ENCODE measurements around the gene BTBD18. TPM values are rescaled to one million over a fixed set of nuclear protein-coding genes. Genes with fewer than 3 reads are reported as not detected.

BTBD18 gene
- total and polyA plus RNA-seq, 10 of the 15 experiments (the other 5 are each of a cell fraction or from before 2014, with no cell fraction given): 0.05 to 0.58 (median 0.19) TPM; not detected in 6

GRCh38 chr11:57775491-57775890 is 23.9 kb upstream of the BTBD18 start:
- H3K27me3 ChIP-seq (replicated peaks in 1 of 2; ENCODE audit: control insufficient read depth in 2 of 2, insufficient read depth in 2 of 2, low read length in 1 of 2): no peaks in the 10 kb centered on the region
- H3K36me3 ChIP-seq (ENCODE audit: control insufficient read depth in 2 of 2, insufficient read depth in 2 of 2, low read length in 1 of 2): peaks cover 0 to 6% of the 10 kb centered on the region in 2 experiments; a peak in 1 of 4 replicates
- 90% methylated on average over 5 of the region's 5 CpGs for WGBS (ENCODE audit: insufficient coverage, insufficient replicate concordance, low lambda C conversion rate, missing lambda C conversion rate)
- in situ Hi-C loops (cut with MboI) (no loop called here), intact Hi-C loops (cut with micrococcal nuclease; ENCODE audit: unreplicated experiment) (no loop called here)
- FAIRE-seq: no peak
- ATAC-seq: no peak
- no peak overlapping the region for H3K27ac ChIP-seq (ENCODE audit: control insufficient read depth, insufficient read depth)
- DNase-seq (ENCODE audit: low read depth, low spot score): no peak
- H3K9me3 ChIP-seq (replicated peaks; ENCODE audit: control insufficient read depth, insufficient read depth, low read length): no peaks in the 10 kb centered on the region
- H4K20me1 ChIP-seq (ENCODE audit: control insufficient read depth, insufficient read depth): no peaks in the 10 kb centered on the region
- H3K4me2 ChIP-seq (ENCODE audit: control insufficient read depth, insufficient read depth): 0 out of 2 replicates have a peak overlapping the region, but pooled peaks have one; percentile 11
- H3K79me2 ChIP-seq (ENCODE audit: control insufficient read depth, insufficient read depth, low read length): peaks cover 90% of the 10 kb centered on the region
- ChIA-PET SMC1A (ENCODE audit: uncharacterized antibody, unreplicated experiment) (interaction anchor here (1.2 to 11.7 kb wide), 4 partner anchors 9 to 13 kb away, joined by 4 to 117 read pairs (median 8); partner anchors contain the start of gene CTNND1), POLR2A (interaction anchor here (0.7 to 10.7 kb wide), 5 partner anchors 11 to 731 kb away, joined by 3 to 110 read pairs (median 4); partner anchors contain the start of genes CTNND1 and SELENOH), CTCF (interaction anchor here (1.3 to 10.8 kb wide), 5 partner anchors 9 to 25 kb away, joined by 3 to 69 read pairs (median 7); partner anchors contain the start of gene CTNND1), RAD21 (ENCODE audit: unreplicated experiment) (interaction anchor here (7.8 kb wide), 1 partner anchor 11 kb away, joined by 41 read pairs; no protein-coding TSS in a partner anchor)
- no peak overlapping the region for H3K9ac ChIP-seq (ENCODE audit: control insufficient read depth, insufficient read depth, low read length)
- peaks cover 16% of the 10 kb centered on the region for H3K4me1 ChIP-seq (ENCODE audit: control insufficient read depth, insufficient read depth, low read length)
- no peak overlapping the region for H2AFZ ChIP-seq (ENCODE audit: control insufficient read depth, low read depth, low read length)
- no peak for TF ChIP-seq POLR2A (IDR thresholded peaks at IDR 0.05; ENCODE audit: low read depth, low read length)
- TF ChIP-seq SIX5 (IDR thresholded peaks at IDR 0.05; ENCODE audit: low read depth, low read length, severe bottlenecking): no peak
- no peak for TF ChIP-seq NBN (IDR thresholded peaks at IDR 0.05)
- TF ChIP-seq SMAD1 (IDR thresholded peaks at IDR 0.05; ENCODE audit: low read depth, partially characterized antibody): no peak
- TF ChIP-seq HDAC6 (IDR thresholded peaks at IDR 0.05; ENCODE audit: unreplicated experiment): no peak
- no peak for TF ChIP-seq FOXM1 (IDR thresholded peaks at IDR 0.05; ENCODE audit: low read depth, low read length)
- no peak for TF ChIP-seq ZNF622 (IDR thresholded peaks at IDR 0.05)
- TF ChIP-seq, protein P1, sequence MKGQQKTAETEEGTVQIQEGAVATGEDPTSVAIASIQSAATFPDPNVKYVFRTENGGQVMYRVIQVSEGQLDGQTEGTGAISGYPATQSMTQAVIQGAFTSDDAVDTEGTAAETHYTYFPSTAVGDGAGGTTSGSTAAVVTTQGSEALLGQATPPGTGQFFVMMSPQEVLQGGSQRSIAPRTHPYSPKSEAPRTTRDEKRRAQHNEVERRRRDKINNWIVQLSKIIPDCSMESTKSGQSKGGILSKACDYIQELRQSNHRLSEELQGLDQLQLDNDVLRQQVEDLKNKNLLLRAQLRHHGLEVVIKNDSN (IDR thresholded peaks at IDR 0.05; ENCODE audit: borderline replicate concordance, extremely low read length, insufficient read depth, low read depth, low read length): no peak
- TF ChIP-seq, protein P2, sequence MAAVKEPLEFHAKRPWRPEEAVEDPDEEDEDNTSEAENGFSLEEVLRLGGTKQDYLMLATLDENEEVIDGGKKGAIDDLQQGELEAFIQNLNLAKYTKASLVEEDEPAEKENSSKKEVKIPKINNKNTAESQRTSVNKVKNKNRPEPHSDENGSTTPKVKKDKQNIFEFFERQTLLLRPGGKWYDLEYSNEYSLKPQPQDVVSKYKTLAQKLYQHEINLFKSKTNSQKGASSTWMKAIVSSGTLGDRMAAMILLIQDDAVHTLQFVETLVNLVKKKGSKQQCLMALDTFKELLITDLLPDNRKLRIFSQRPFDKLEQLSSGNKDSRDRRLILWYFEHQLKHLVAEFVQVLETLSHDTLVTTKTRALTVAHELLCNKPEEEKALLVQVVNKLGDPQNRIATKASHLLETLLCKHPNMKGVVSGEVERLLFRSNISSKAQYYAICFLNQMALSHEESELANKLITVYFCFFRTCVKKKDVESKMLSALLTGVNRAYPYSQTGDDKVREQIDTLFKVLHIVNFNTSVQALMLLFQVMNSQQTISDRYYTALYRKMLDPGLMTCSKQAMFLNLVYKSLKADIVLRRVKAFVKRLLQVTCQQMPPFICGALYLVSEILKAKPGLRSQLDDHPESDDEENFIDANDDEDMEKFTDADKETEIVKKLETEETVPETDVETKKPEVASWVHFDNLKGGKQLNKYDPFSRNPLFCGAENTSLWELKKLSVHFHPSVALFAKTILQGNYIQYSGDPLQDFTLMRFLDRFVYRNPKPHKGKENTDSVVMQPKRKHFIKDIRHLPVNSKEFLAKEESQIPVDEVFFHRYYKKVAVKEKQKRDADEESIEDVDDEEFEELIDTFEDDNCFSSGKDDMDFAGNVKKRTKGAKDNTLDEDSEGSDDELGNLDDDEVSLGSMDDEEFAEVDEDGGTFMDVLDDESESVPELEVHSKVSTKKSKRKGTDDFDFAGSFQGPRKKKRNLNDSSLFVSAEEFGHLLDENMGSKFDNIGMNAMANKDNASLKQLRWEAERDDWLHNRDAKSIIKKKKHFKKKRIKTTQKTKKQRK (IDR thresholded peaks at IDR 0.05; ENCODE audit: low read depth, low read length): no peak
- TF ChIP-seq ZBED1 (IDR thresholded peaks at IDR 0.05; ENCODE audit: borderline replicate concordance): no peak
- no peak for TF ChIP-seq CHD2 (IDR thresholded peaks at IDR 0.05; ENCODE audit: borderline replicate concordance, low read depth, low read length)
- no peak overlapping the region for H3K4me3 ChIP-seq
- BruUV-seq (replicated peaks): TSS peak; percentile 26
